DMS 273 treated with DMSO at 0.1 percent for 48 hours (cell line): ENCODE results near the gene TMEM273.

Experiments
- DNase-seq: peaks from one replicate; lab custom pipeline; 2025; lab: John Stamatoyannopoulos, UW

The TMEM273 gene

GRCh38 chr10:49115015-49115795, 73.0 kb downstream of the TMEM273 start, which contains the start of gene VSTM4:
TSS of gene VSTM4 (minus strand) at chr10:49115522. CDS start at chr10:49115485, 37 bp downstream.
- DNase-seq, result no peak

- DNase-seq, result no peak
Measured at GRCh38 chr10:49114718-49115014, 73.5 kb downstream of the TMEM273 start.

GRCh38 chr10:49113741-49114141, 74.5 kb downstream of the TMEM273 start:
- DNase-seq, result no peak

GRCh38 chr10:49112851-49113250, 75.3 kb downstream of the TMEM273 start:
- no peak for DNase-seq

- no peak for DNase-seq
Measured at GRCh38 chr10:49112098-49112497, 76.1 kb downstream of the TMEM273 start.

GRCh38 chr10:49111320-49111698, 76.9 kb downstream of the TMEM273 start:
- no peak for DNase-seq

- DNase-seq, result no peak
Measured at GRCh38 chr10:49110684-49111319, 77.4 kb downstream of the TMEM273 start.

- no peak for DNase-seq
Measured at GRCh38 chr10:49109669-49110340, 78.4 kb downstream of the TMEM273 start.

- DNase-seq, result no peak
Measured at GRCh38 chr10:49108656-49109055, 79.5 kb downstream of the TMEM273 start.

- DNase-seq, result no peak
Measured at GRCh38 chr10:49107887-49108267, 80.3 kb downstream of the TMEM273 start.

- no peak for DNase-seq
Measured at GRCh38 chr10:49107111-49107886, 80.9 kb downstream of the TMEM273 start.

GRCh38 chr10:49106451-49106850, 81.7 kb downstream of the TMEM273 start:
- no peak for DNase-seq

GRCh38 chr10:49105076-49105475, 83.1 kb downstream of the TMEM273 start:
- no peak for DNase-seq
